Measurements from ENCODE around the gene KDM7A.

DNA sequence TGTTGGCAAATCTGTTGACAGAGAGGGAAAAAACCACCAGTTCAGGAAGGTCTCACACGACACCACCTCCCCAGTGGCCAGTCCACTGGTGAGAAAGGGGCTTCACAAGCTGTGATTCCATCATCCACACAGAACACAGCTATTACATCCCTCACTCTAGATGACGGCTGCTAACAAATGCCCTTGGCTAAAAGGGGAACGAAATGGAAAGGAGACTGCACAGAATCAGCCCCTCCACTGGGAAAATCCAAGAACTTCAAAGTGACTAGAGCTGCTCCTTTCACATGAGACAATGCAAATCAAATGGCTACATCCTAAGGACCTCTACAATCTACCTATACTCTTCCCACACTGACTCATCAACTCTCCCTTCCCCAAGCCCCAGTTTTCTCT is 119.6 kb downstream of the KDM7A start:
- TF ChIP-seq, protein P1, sequence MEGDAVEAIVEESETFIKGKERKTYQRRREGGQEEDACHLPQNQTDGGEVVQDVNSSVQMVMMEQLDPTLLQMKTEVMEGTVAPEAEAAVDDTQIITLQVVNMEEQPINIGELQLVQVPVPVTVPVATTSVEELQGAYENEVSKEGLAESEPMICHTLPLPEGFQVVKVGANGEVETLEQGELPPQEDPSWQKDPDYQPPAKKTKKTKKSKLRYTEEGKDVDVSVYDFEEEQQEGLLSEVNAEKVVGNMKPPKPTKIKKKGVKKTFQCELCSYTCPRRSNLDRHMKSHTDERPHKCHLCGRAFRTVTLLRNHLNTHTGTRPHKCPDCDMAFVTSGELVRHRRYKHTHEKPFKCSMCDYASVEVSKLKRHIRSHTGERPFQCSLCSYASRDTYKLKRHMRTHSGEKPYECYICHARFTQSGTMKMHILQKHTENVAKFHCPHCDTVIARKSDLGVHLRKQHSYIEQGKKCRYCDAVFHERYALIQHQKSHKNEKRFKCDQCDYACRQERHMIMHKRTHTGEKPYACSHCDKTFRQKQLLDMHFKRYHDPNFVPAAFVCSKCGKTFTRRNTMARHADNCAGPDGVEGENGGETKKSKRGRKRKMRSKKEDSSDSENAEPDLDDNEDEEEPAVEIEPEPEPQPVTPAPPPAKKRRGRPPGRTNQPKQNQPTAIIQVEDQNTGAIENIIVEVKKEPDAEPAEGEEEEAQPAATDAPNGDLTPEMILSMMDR (IDR thresholded peaks at IDR 0.05 in 8 of 11, conservative IDR thresholded peaks at IDR 0.05 in 3 of 11), result no peak
- no peak for TF ChIP-seq POLR2AphosphoS5 (IDR thresholded peaks at IDR 0.05)

Measured in spleen (tissue), 7 donors.